ENCODE measurements around the gene NXNL2.

The NXNL2 gene

GRCh38 chr9:88580961-88581360, 46.0 kb downstream of the NXNL2 start:
- no peaks in the 10 kb centered on the region for H3K36me3 ChIP-seq (ENCODE audit: control insufficient read depth, insufficient read depth, low read length)
- H3K27ac ChIP-seq (ENCODE audit: low read depth, low read length): no peak overlapping the region
- H3K27me3 ChIP-seq (ENCODE audit: control insufficient read depth, insufficient read depth, low read length): no peaks in the 10 kb centered on the region
- no peaks in the 10 kb centered on the region for H3K9me3 ChIP-seq (ENCODE audit: control insufficient read depth, insufficient read depth, low read length)
- no peaks in the 10 kb centered on the region for H3K4me1 ChIP-seq (ENCODE audit: control insufficient read depth, insufficient read depth, low read length)
- H3K4me3 ChIP-seq (ENCODE audit: low read depth, low read length): no peak overlapping the region
- no peak overlapping the region for H3K9ac ChIP-seq (ENCODE audit: low read depth, low read length)

GRCh38 chr9:88583901-88584596, 49.1 kb downstream of the NXNL2 start:
- Histone ChIP-seq H3K9me3 (ENCODE audit: control insufficient read depth, insufficient read depth, low read length) (no peaks in the 10 kb centered on the region), H3K4me1 (ENCODE audit: control insufficient read depth, insufficient read depth, low read length) (no peaks in the 10 kb centered on the region), H3K4me3 (ENCODE audit: low read depth, low read length) (no peak overlapping the region), H3K36me3 (ENCODE audit: control insufficient read depth, insufficient read depth, low read length) (no peaks in the 10 kb centered on the region), H3K9ac (ENCODE audit: low read depth, low read length) (no peak overlapping the region), H3K27me3 (ENCODE audit: control insufficient read depth, insufficient read depth, low read length) (no peaks in the 10 kb centered on the region), H3K27ac (ENCODE audit: low read depth, low read length) (no peak overlapping the region)

- no peaks in the 10 kb centered on the region for H3K36me3 ChIP-seq (ENCODE audit: control insufficient read depth, insufficient read depth, low read length)
- H3K9ac ChIP-seq (ENCODE audit: low read depth, low read length): no peak overlapping the region
- no peak overlapping the region for H3K27ac ChIP-seq (ENCODE audit: low read depth, low read length)
- no peaks in the 10 kb centered on the region for H3K4me1 ChIP-seq (ENCODE audit: control insufficient read depth, insufficient read depth, low read length)
- no peaks in the 10 kb centered on the region for H3K9me3 ChIP-seq (ENCODE audit: control insufficient read depth, insufficient read depth, low read length)
- H3K27me3 ChIP-seq (ENCODE audit: control insufficient read depth, insufficient read depth, low read length): no peaks in the 10 kb centered on the region
- H3K4me3 ChIP-seq (ENCODE audit: low read depth, low read length): no peak overlapping the region
These were observed 50.4 kb downstream of the NXNL2 start for GRCh38 chr9:88585426-88585825.

- Histone ChIP-seq H3K9ac (ENCODE audit: low read depth, low read length) (no peak overlapping the region), H3K27me3 (ENCODE audit: control insufficient read depth, insufficient read depth, low read length) (no peaks in the 10 kb centered on the region), H3K9me3 (ENCODE audit: control insufficient read depth, insufficient read depth, low read length) (no peaks in the 10 kb centered on the region)
These were observed 51.5 kb downstream of the NXNL2 start for GRCh38 chr9:88586452-88586851.

GRCh38 chr9:88587182-88587581, 52.2 kb downstream of the NXNL2 start:
- Histone ChIP-seq H3K4me1 (ENCODE audit: control insufficient read depth, insufficient read depth, low read length) (no peaks in the 10 kb centered on the region), H3K4me3 (ENCODE audit: low read depth, low read length) (no peak overlapping the region), H3K27me3 (ENCODE audit: control insufficient read depth, insufficient read depth, low read length) (no peaks in the 10 kb centered on the region), H3K36me3 (ENCODE audit: control insufficient read depth, insufficient read depth, low read length) (no peaks in the 10 kb centered on the region), H3K27ac (ENCODE audit: low read depth, low read length) (no peak overlapping the region), H3K9ac (ENCODE audit: low read depth, low read length) (no peak overlapping the region), H3K9me3 (ENCODE audit: control insufficient read depth, insufficient read depth, low read length) (no peaks in the 10 kb centered on the region)

More at GRCh38 chr9:88586452-88586851, 51.5 kb downstream of the NXNL2 start:
- Histone ChIP-seq H3K4me1 (ENCODE audit: control insufficient read depth, insufficient read depth, low read length) (no peaks in the 10 kb centered on the region), H3K4me3 (ENCODE audit: low read depth, low read length) (no peak overlapping the region), H3K36me3 (ENCODE audit: control insufficient read depth, insufficient read depth, low read length) (no peaks in the 10 kb centered on the region), H3K27ac (ENCODE audit: low read depth, low read length) (no peak overlapping the region)

GRCh38 chr9:88587885-88588649, 53.1 kb downstream of the NXNL2 start:
- Histone ChIP-seq H3K9me3 (ENCODE audit: control insufficient read depth, insufficient read depth, low read length) (no peaks in the 10 kb centered on the region), H3K4me1 (ENCODE audit: control insufficient read depth, insufficient read depth, low read length) (no peaks in the 10 kb centered on the region), H3K9ac (ENCODE audit: low read depth, low read length) (no peak overlapping the region), H3K36me3 (ENCODE audit: control insufficient read depth, insufficient read depth, low read length) (no peaks in the 10 kb centered on the region), H3K27me3 (ENCODE audit: control insufficient read depth, insufficient read depth, low read length) (no peaks in the 10 kb centered on the region), H3K27ac (ENCODE audit: low read depth, low read length) (no peak overlapping the region), H3K4me3 (ENCODE audit: low read depth, low read length) (no peak overlapping the region)

- no peaks in the 10 kb centered on the region for H3K9me3 ChIP-seq (ENCODE audit: control insufficient read depth, insufficient read depth, low read length)
- H3K27ac ChIP-seq (ENCODE audit: low read depth, low read length): no peak overlapping the region
- H3K27me3 ChIP-seq (ENCODE audit: control insufficient read depth, insufficient read depth, low read length): no peaks in the 10 kb centered on the region
- H3K9ac ChIP-seq (ENCODE audit: low read depth, low read length): no peak overlapping the region
- no peak overlapping the region for H3K4me3 ChIP-seq (ENCODE audit: low read depth, low read length)
- no peaks in the 10 kb centered on the region for H3K4me1 ChIP-seq (ENCODE audit: control insufficient read depth, insufficient read depth, low read length)
- H3K36me3 ChIP-seq (ENCODE audit: control insufficient read depth, insufficient read depth, low read length): no peaks in the 10 kb centered on the region
These were observed 54.7 kb downstream of the NXNL2 start for GRCh38 chr9:88589656-88590055.

- no peaks in the 10 kb centered on the region for H3K27me3 ChIP-seq (ENCODE audit: control insufficient read depth, insufficient read depth, low read length)
- H3K4me3 ChIP-seq (ENCODE audit: low read depth, low read length): no peak overlapping the region
- H3K9ac ChIP-seq (ENCODE audit: low read depth, low read length): no peak overlapping the region
- H3K4me1 ChIP-seq (ENCODE audit: control insufficient read depth, insufficient read depth, low read length): no peaks in the 10 kb centered on the region
- no peak overlapping the region for H3K27ac ChIP-seq (ENCODE audit: low read depth, low read length)
- H3K9me3 ChIP-seq (ENCODE audit: control insufficient read depth, insufficient read depth, low read length): no peaks in the 10 kb centered on the region
- no peaks in the 10 kb centered on the region for H3K36me3 ChIP-seq (ENCODE audit: control insufficient read depth, insufficient read depth, low read length)
These were observed 55.7 kb downstream of the NXNL2 start for GRCh38 chr9:88590558-88591146.

- H3K27ac ChIP-seq (ENCODE audit: low read depth, low read length): no peak overlapping the region
- H3K36me3 ChIP-seq (ENCODE audit: control insufficient read depth, insufficient read depth, low read length): no peaks in the 10 kb centered on the region
- H3K4me1 ChIP-seq (ENCODE audit: control insufficient read depth, insufficient read depth, low read length): no peaks in the 10 kb centered on the region
- H3K9me3 ChIP-seq (ENCODE audit: control insufficient read depth, insufficient read depth, low read length): no peaks in the 10 kb centered on the region
- H3K27me3 ChIP-seq (ENCODE audit: control insufficient read depth, insufficient read depth, low read length): no peaks in the 10 kb centered on the region
- no peak overlapping the region for H3K9ac ChIP-seq (ENCODE audit: low read depth, low read length)
- H3K4me3 ChIP-seq (ENCODE audit: low read depth, low read length): no peak overlapping the region
These were observed 58.7 kb downstream of the NXNL2 start for GRCh38 chr9:88593537-88594185.

Measured in HUES48 (cell line).